Suprapubic skin (tissue), 4 donors: ENCODE data around the gene MKNK2.

Experiments
- EP300 ChIP-seq: sonication (generic); formaldehyde crosslinking; IDR thresholded peaks from one replicate; pipeline ENCODE4 v1.6.1; 2017; ENCODE audit warnings: antibody characterized with exemption
- POLR2A ChIP-seq, 2 donors: fragments of 450-650 bp; IDR thresholded peaks; one replicate each; pipeline ENCODE4 v1.6.1; 2017; ENCODE audit warnings: antibody characterized with exemption in 2 of 2, mild to moderate bottlenecking in 2 of 2, moderate library complexity in 2 of 2
- POLR2AphosphoS5 ChIP-seq, 3 donors: sonication (generic); formaldehyde crosslinking; IDR thresholded peaks; one replicate each; pipeline ENCODE4 v1.6.1; 2017; ENCODE audit warnings: antibody characterized with exemption in 3 of 3
- TF ChIP-seq, protein P1 (sequence below), 2 donors: fragments of 200-600 bp in 1 of 2; fragments of 450-650 bp in 1 of 2; sonication (generic) in 1 of 2; IDR thresholded peaks; one replicate each; pipeline ENCODE4 v1.5.1; 2016 to 2019; ENCODE audit warnings: antibody characterized with exemption in 2 of 2, mild to moderate bottlenecking in 1 of 2, moderate library complexity in 1 of 2

DNA sequence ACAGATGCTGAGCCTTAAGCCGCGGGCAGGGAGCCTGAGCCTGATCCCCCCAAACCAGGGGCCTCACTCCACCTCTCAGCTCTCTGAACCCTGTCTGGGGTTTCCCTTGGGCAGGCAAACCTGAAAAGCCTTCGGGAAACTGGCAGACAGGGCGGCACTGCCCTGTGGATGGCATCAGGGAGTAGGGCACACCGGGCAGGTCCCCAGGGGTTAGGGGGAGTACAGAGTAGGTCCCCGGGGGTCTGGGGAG lies 9.7 kb downstream of the MKNK2 start:
- TF ChIP-seq, protein P1, sequence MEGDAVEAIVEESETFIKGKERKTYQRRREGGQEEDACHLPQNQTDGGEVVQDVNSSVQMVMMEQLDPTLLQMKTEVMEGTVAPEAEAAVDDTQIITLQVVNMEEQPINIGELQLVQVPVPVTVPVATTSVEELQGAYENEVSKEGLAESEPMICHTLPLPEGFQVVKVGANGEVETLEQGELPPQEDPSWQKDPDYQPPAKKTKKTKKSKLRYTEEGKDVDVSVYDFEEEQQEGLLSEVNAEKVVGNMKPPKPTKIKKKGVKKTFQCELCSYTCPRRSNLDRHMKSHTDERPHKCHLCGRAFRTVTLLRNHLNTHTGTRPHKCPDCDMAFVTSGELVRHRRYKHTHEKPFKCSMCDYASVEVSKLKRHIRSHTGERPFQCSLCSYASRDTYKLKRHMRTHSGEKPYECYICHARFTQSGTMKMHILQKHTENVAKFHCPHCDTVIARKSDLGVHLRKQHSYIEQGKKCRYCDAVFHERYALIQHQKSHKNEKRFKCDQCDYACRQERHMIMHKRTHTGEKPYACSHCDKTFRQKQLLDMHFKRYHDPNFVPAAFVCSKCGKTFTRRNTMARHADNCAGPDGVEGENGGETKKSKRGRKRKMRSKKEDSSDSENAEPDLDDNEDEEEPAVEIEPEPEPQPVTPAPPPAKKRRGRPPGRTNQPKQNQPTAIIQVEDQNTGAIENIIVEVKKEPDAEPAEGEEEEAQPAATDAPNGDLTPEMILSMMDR (IDR thresholded peaks at IDR 0.05): no peak
- TF ChIP-seq POLR2AphosphoS5 (IDR thresholded peaks at IDR 0.05): no peak
- TF ChIP-seq POLR2A (IDR thresholded peaks at IDR 0.05): no peak
- no peak for TF ChIP-seq EP300
